Amniotic stem cell (primary cell): ENCODE data around the gene KCTD20.
A peak's percentile ranks its signal among the peaks of the same experiment; 100 is the strongest.
"Not testable (repeated sequence)": the region's sequence is repeated elsewhere in the genome, so short reads cannot be mapped to it uniquely, and the experiment has no call there.

ENCODE experiments used
- DNase-seq: peaks from one replicate; lab custom pipeline; 2025; lab: John Stamatoyannopoulos, UW

KCTD20 gene

DNA sequence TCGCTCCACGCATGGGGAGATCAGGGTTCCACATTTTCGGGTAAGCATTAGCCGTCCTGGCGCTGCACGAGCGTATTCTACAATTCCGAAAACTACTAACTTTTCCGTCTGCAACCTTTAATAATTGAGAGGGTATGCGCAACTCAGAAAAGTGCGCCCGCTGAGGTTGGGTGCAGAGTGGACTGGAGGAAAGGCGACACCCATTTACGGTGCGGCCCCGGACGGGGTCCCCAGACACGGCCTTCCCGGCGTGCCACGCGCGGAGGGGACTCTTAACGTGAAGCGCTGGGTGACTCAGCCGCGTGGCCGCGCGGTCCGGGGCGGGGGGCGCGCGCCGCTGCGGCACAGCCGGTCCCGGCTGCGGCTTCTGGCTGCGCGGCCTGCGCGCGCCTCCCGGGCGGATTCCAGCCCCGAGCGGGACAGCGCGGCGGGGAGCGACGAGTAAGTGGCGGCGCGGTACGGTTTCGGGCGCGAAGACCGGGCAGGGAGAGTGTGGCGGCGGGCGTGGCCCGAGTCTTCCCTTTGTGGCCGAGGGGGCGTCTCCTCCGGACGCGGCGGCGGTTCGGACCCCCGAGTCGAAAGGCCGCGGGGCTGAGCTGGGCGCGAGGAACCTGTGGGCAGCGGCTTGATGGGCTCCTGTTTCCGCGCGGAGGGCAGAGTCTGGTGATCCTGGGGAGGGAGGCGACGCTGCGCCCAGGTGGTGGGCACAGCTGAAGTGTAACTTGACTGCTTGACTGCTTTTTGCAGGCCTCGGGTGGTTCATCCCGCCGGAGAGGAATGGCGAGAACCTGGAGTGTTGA, at the start of gene KCTD20, which contains the start of gene PXT1:
Gene KCTD20, plus strand, starts transcription at position 330 of the 800 bp plus-strand sequence. CDS start 27,098 bp downstream, outside the sequence.
Gene PXT1, minus strand, starts transcription at position 184 of the 800 bp plus-strand sequence. CDS start 16,772 bp downstream, outside the sequence.
- peak; percentile 82 for DNase-seq

DNA sequence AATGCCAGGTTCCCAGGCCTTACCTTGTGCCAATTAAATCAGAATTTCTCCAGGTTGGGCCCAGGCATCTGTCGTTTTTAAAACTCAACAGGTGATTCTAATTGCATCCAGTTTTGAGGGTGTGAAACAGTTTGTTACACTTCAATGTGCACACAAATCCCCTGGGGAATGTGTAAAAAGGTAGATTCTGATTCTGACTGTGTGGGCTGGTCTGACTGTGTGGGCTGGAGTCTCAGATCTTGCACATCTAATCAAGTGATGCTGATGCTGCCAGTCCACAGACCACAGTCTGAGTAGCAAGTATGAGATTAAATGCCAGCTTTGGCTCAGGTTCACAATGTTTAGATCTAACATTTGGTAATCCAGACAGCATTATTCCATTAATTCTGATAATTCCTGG, 42.8 kb upstream of the KCTD20 start:
- no peak for DNase-seq

DNA sequence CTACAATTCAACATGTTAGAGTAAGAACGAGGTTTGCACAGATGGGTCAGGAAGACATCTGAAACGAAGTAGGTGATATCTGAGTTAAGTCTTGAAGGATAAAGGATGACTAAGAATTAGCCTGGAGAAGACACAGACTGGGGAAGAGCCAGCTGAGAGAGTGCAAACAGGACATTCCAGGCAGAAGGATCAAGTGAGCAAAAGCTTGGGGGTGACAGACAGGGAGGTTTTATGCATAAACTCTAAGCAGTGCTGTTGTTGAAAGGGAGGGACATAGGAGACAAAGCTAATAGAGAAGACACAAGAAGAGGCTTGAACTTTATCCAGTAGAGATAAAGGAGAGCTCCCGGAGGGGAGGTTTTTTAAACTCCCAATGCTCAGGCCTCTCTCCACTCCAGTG, 40.3 kb upstream of the KCTD20 start:
- no peak for DNase-seq

DNA sequence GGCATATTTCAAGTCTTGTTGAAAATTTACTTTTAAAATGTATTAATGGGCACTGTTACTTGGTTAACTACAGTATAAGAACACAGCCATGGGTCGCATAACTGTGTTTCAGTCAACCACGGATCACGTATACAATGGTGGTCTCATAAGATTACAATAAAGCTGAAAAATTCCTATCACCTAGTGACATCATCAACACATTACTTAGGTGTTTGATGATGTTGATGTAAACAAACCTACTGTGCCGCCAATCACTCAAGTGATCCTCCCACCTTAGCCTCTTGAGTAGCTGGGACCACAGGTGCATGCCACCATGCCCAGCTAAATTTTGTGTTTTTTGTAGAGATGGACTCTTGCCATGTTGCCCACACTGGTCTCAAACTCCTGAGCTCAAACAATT, 38.6 kb upstream of the KCTD20 start:
- no peak for DNase-seq

DNA sequence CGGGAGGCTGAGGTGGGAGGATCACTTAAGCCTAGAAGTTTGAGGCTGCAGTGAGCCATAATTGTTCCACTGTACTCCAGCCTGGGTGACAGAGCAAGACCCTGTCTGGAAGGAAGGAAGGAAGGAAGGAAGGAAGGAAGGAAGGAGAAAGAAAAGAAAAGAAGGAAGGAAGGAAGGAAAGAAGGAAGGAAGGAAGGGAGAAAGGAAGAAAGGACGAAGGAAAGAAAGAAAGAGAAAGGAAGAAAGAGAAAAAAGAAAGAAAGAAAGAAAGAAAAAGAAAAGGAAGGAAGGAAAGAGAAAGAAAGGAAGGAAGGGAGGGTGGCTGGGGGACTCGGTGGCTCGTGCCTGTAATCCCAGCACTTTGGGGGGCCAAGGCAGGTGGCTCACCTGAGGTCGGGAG, 33.1 kb upstream of the KCTD20 start:
- DNase-seq = not testable (repeated sequence)

DNA sequence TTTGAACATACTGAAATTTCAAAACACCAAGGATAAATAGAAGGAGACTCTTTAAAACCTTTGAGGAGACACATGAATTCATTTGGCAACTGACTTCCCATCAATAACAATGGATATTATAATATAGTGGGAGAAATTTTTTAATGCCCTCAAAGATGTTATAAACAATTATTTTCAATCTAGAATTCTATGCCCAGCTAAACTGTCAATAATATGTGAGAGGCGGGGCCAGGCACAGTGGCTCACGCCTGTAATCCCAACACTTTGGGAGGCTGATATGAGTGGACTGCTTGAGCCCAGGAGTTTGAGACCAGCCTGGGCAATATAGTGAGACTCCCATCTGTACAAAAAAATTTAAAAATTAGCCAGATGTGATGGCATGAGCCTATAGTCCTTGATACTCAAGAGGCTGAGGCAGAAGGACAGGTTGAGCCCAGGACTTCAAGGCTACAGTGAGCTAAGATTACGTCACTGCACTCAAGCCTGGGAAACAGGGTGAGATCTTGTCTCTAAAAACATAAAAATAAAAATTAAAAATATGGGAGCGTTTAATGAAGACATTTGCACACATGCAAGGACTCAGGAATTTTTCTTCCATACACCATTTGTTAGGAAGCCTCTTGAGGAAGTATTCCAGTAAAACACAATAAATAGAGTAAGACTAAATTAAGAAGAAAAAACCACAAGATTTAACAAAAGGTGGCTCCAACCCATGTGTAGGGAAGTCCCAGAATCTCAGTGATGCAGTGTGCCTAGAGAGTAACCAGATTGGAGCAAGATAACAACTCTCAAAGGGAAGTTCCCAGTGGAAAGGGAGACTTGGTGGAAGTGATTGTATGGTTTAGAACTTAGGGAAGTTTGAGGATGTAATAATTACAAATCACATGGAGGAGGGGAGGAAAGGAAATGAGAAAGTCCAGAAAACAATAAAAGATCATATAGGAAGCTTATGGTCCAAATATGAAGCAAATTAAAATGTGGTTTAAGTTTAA, 29.0 kb upstream of the KCTD20 start:
- DNase-seq = no peak

DNA sequence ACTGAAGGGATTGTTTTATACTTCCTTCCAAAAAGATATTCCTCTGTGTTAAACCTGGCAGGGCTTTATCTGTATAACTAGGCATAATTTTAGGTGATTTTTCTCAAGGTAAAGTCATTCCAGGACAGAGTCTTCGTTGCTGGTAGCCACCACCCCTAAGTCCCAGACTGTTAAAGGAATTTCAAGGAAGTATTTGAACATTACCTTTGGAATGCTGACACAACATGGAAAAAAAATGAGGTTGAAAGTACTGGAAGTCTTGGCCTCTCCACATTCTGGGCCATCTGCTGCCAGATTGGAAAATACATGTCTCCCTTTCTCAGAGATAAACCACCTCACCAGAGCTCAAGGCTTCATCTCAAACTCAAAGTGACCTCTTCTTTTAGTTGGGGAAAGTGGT, 28.3 kb upstream of the KCTD20 start:
- no peak for DNase-seq

DNA sequence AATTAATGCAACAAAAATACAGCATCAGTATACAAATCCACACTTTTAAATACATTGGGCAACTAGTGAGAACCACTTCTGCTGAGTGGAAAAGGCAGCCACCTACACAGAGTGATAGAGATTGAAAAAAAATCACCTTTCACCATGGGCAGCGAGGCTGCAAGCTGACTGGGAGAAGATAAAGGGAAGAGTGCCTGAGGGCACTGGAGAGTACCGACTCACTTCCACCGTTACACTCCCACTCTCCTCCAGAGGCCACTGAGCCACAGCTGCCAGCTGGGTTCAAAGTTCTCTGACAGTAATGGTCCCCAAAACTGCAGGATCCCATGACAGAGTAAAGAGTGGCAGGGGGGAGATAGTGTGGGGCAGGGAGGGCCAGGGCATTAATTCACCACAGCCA, 24.2 kb upstream of the KCTD20 start:
- DNase-seq = no peak

DNA sequence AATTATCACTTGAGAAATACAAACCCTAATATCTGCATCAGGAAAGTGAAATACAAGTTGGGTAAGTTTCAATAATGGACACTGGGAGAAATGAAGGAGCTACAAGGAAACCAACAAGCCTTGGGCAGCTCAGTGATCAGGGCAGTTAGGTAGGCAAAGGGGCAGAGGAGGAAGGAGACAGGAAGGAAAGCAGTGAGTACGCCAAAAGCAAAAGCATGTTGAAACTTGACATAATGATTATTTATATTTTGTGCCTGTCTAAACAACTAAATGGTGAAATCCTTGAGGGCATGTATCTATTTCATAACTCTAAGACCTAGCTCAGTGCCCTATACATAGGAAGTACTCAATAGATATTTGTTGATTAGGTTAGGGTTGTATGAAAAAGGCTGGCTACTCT, 23.5 kb upstream of the KCTD20 start:
- DNase-seq = no peak

DNA sequence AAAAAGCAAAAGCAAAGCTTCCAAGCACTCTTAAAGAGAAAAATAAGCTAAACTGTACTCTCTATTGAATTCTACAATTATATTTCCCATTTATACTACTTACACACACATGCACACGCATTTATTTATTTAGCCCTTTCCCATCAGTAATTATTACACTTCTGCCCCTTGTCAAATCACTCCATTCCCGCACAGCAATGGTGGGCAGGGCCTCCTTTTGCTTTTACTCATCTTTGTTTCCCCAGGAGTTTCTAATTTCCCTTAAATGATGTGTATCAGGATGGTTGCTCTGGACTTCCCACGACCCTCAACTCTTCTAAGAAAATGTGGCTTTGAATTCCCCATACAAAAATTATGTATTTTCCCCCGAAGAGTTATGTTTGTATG, 20.1 kb upstream of the KCTD20 start:
- no peak for DNase-seq

DNA sequence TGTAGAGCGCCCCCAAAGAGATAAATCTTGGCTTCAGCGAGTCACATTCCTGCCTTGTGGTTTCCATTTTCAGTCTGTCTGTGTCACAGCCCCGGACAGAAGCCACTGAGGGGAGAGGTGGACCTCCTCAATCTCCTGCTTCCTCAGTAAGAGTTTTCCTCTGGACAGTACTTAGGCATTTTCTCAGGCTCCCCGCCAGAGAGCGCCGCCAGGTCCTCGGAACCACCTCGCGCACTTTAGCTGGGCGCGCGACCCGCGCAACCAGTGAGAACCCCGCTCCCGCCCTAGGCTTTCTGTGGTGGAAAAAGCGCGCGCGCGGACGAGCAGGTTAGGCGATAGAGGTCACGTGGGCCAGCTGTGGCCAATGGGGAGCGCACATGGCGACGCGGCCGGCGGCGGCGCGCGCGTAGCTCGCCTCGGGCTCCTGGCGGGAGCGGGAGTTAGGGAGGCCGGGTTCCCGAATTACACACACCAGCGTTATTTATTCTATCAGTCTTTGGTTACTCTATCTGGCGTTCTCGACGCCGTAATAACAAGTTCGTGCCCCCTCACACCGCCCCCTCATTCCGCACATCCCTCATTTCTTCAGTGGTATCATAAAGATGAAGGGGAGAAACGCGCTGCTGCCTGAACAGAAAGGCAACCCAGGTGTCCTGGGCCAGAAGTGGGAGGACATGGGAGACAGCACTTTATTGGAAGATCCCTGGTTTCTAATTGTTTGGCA, 19.5 kb upstream of the KCTD20 start:
- peak; percentile 99 for DNase-seq

DNA sequence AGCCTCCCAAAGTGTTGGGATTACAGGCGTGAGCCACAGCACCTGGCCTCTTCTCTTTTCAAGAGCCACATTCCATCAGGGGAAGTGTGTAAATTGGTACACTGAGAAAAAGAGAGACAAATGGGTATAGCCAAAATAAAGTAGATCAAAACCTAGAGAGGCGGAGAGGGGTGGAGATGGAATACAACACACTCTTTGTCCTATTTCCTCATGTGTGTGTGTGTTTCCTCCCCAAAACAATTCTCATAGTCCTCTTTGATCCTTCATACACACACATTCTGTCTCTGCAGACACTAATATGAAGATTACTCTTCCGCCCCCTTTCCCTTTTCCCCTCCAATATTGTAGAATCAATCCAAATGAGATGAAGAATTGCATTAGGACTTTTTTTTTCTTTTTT, 16.2 kb upstream of the KCTD20 start:
- no peak for DNase-seq

DNA sequence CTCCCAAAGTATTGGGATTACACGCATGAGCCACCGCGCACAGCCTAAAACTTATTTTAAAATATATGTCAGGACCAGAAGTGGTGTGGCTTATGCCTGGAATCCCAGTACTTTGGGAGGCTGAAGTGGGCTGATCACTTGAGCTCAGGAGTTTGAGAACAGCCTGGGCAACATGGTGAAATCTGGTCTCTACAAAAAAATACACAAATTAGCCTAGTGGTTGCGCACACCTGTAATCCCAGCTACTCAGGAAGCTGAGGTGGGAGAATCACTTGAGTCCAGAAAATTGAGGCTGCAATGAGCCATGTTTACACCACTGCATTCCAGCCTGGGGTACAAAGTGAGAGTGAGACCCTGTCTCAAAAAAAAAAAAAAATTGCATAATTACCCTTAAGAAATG, 13.9 kb upstream of the KCTD20 start:
- no peak for DNase-seq

DNA sequence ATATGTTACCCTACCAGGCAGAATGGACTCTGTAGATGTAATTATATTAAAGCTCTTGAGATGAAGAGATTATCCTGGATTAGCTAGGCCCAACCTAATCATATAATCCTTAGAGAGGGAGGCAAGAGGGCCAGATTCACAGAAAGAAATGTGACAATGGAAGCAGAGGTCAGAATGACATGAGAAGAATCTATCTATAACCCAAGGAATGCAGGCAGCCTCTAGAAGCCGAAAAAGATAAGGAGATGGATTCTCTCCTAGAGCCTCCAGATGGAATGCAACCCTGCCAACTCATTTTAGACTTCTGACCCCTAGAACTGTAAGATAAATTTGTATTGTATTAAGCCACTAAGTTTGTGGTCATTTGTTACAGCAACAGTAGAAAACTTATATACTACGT, 12.4 kb upstream of the KCTD20 start:
- no peak for DNase-seq

DNA sequence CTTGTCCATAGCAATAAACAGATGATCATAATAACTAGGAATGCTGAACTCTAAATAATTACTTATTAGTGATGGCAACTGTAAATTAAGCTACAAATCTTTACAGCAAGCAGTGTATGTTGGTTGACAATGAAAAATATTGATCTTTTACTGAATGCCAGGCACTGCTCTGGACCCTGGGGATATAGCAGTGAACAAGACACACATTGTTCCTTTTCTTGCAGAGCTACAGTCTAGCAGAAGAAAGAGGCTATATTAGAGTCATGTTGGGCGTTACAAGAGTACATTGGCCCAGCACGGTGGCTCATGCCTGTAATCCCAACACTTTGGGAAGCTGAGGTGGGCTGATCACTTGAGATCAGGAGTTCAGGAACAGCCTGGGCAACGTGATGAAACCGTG, 11.6 kb upstream of the KCTD20 start:
- DNase-seq = no peak

DNA sequence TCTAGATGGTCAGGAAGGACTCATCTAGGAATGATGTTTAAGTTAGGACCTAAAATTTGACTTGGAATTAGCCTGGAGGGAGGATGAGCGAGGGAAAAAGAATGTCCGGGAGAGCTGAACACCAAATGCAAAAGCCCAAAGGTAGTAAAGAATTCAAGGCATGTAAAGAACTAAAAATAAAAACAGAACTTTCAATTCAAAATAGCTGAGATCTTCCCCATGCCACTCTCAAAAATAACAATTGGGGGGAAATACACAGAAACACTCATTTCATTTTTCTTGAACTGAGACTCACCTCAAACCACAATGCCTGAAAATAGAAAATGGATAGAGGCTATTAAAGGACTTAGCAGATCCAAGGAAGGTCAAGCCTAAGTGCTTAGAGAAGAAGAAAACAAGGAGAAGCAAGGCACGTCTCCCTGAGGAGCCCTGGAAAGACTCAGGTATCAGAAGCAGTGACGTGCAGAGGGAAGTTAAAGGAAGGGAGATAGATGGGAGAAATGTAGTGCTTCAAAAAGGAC, 10.6 kb upstream of the KCTD20 start:
- DNase-seq = no peak

DNA sequence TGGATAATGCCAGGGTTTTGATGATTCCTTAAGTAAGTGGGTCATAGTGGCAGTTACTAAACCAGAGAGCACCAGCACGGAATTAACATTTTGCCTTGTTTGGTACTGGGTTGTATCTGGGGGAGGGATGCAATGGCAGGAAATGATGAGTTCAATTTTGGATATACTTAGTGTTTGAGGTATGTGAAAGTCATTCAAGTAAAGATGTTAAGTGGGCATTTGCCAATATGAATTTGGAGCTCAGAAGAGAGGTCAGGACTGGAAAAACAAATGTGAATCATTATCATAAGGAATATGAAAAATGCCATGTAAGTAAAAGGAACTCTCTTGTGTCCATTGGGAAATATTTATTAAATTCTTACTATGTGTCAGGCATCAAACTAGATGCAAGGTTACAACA, 6.3 kb upstream of the KCTD20 start:
- peak; percentile 34 for DNase-seq

DNA sequence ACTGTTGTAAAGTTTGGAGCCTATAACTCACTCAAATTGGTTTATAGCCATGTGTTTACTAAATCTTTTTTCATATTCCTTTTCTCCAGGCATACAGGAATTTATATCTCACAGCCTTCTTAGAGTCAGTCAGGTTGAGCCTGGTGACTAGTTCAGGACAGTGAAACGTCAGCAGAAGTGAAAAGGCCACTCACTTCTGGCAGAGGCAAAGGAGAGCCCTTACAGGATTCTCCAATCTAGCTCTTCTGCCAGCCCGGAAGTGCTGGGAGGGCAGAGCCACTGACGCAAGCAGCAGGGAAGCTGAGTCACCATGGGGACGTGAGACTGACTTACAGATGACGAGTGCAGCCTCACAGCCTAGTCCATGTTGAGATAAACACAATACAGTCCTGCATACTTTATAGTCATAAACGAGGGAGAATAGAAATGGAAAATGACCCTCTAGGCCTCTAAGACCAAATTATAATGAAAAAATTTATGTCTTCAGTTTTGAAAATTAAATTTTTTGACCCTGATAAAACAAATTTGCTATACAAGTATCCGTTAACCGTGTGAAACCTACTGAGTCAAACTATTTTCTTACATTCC, 1.4 kb upstream of the KCTD20 start:
- DNase-seq = peak; percentile 95

DNA sequence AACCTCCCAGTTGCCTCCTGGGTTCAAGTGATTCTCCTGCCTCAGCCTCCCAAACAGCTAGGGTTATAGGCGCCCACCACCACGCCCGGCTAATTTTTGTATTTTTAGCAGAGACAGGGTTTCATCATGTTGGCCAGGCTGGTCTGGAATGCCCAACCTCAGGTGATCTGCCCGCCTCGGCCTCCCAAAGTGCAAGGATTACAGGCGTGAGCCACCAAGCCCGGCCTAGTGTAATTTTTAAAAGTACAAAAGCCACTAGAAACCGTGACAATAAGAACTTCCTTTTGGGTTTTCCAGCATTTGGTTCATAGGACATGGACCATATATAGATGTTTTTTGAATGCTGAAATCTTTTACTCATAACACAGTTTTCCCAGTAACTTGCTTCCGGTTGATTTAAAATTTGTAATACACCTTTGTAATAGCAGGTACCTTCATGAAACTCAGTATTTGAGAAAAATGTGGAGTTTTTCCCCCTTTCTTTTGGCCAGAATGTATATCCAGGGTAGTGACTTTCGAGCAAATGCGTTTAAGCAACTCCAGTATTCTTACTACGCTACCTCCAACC, 613 bp upstream of the KCTD20 start:
- no peak for DNase-seq

DNA sequence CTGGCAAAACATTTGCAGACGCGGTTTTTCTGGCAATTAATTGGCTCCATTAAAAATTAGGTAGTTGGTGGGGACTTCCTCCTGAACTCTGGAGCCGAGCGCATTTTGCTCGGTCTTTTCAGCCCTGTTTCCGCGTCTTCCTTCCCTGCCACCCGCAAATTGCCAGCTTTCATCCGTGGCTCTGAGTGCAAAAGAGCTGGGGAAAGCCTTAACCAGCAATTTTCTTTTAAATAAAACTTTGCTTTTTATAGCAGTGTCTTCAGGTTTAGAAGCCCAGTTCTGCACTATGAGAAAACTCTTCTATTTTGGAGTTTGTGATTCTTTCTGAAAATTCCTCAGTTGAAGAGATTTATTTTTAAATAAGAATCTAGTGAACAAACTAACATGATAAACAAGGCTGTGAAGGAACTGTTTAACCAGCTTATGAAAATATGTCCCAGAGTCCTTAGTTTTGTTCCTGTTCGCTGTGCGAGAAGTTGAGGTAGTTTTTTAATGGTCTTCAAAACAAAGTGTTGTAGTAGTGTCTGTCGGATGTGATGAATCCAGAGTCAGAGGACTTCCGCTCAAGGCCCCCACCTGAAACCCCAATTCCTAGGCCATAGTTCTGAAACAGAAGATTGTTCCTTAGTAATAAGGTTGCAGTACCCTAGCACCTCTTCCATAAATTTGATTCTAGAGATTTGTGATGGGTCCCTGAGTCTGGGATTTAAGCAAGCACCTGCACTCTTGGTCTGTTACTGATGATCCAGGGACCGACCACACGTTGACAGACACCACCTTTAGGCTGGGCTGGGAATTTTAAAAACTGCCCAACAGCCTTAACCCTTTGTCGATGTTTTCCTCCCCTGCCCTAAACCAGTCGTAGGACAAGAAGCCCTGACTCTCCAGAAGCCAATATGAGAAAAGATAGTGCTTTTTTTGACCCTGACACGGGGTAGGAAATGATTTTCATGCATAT, 950 bp downstream of the KCTD20 start:
- no peak for DNase-seq
